ENCODE results near the gene GARIN5B. TPM values are rescaled to one million over a fixed set of nuclear protein-coding genes. Genes with fewer than 3 reads are reported as not detected.
"Not testable (repeated sequence)": the region's sequence is repeated elsewhere in the genome, so short reads cannot be mapped to it uniquely, and the experiment has no call there.

Gene GARIN5B
- total RNA-seq, 2 experiments from 2014 or later: not detected

- POLR2A ChIA-PET: interaction anchor here (0.7 to 2.0 kb wide), 20 partner anchors 9 to 891 kb away, joined by 3 to 38 read pairs (median 4); partner anchors contain the start of genes FIZ1, HSPBP1, ISOC2 and LENG8
- intact Hi-C loops (cut with micrococcal nuclease): loop anchor here (1.0 to 2.0 kb wide), 8 partner anchors 37 to 876 kb away; partner anchors contain the start of genes FIZ1, HSPBP1, ISOC2 and PPP6R1
- Mint-ChIP-seq H3K4me3 (peak overlapping the region; percentile 87), H3K27ac (peak overlapping the region; percentile 95), H3K36me3 (peaks cover 7% of the 10 kb centered on the region), H3K9me3 (no peaks in the 10 kb centered on the region), H3K4me1 (ENCODE audit: low read depth) (peaks cover 13% of the 10 kb centered on the region), H3K27me3 (peaks cover 6% of the 10 kb centered on the region)
- peak; percentile 46 for DNase-seq
- CTCF ChIA-PET: interaction anchor here (0.6 to 2.1 kb wide), 13 partner anchors 9 to 294 kb away, joined by 3 to 30 read pairs (median 4); partner anchors contain the start of genes TMEM238, UBE2S and ZNF784
Measured at GRCh38 chr19:55339889-55340783, 22.9 kb downstream of the GARIN5B start.

DNA sequence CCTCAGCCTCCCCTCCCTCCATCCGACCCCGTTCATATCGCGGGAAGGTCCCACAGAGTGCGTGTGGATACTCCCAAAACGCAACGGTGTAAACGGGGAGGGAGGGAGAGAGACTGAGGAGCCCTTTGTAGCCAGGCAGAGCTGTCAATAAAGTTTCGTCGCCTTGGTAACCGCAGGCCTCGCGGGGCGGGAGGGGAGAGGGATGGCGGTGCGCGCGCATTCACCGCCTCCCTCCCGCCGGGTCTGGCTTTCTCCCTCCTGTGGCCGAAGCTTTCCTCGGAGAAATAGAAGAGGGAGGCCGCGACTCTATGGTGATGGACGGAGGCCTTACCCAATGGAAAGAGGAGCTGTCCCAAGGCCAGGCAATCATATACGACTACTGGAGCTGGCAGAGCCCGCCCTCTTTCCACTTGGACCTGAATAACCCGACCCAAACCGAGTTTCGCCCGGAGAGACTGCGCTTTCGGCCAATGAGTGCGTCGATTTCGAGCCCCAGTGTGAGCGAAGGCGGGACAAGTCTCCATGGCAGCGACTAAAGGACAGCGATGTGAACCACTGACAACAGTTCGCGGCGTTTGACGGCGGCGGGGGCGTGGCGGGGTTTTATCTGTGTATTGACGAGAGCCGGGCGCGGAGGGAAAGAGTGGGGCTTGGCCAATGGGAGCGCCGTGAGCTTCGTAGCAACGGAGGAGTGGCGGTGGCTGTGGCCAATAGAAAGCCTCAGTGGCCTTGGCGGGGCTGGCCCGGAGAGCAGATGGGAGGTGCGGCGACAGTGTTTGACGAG is 23.8 kb downstream of the GARIN5B start, which contains the start of gene KMT5C:
Gene KMT5C (plus strand): TSS at position 772 of the 784 bp plus-strand sequence. CDS start 2,061 bp downstream, outside the sequence.
- H3K4me1 Mint-ChIP-seq (ENCODE audit: low read depth): peaks cover 13% of the 10 kb centered on the region
- H3K9me3 Mint-ChIP-seq: no peaks in the 10 kb centered on the region
- H3K4me3 Mint-ChIP-seq: peak within 1 kb of the TSS; percentile 87
- peak; percentile 100 for DNase-seq
- H3K27me3 Mint-ChIP-seq: peaks cover 6% of the 10 kb centered on the region
- H3K36me3 Mint-ChIP-seq: peaks cover 4% of the 10 kb centered on the region
- intact Hi-C loops (cut with micrococcal nuclease): loop anchor here (1.0 to 2.0 kb wide), 8 partner anchors 36 to 875 kb away; partner anchors contain the start of genes FIZ1, HSPBP1, ISOC2 and PPP6R1
- H3K27ac Mint-ChIP-seq: peak within 1 kb of the TSS; percentile 95
- ChIA-PET CTCF (interaction anchor here (0.6 to 2.1 kb wide), 14 partner anchors 10 to 294 kb away, joined by 3 to 30 read pairs (median 4); partner anchors contain the start of genes TMEM238, UBE2S and ZNF784), POLR2A (interaction anchor here (0.6 to 2.0 kb wide), 23 partner anchors 8 to 891 kb away, joined by 3 to 38 read pairs (median 3); partner anchors contain the start of genes FIZ1, HSPBP1, ISOC2 and LENG8)

GRCh38 chr19:55336101-55336500 is 27.0 kb downstream of the GARIN5B start:
- H3K9me3 Mint-ChIP-seq: no peaks in the 10 kb centered on the region
- H3K4me3 Mint-ChIP-seq: no peak overlapping the region
- intact Hi-C loops (cut with micrococcal nuclease): no loop called here
- H3K36me3 Mint-ChIP-seq: no peaks in the 10 kb centered on the region
- peaks cover 8% of the 10 kb centered on the region for H3K27me3 Mint-ChIP-seq
- DNase-seq: no peak
- CTCF ChIA-PET: interaction anchor here (0.6 kb wide), 1 partner anchor 101 kb away, joined by 3 read pairs; no protein-coding TSS in a partner anchor
- no peak overlapping the region for H3K27ac Mint-ChIP-seq
- POLR2A ChIA-PET: no interaction called here
- peaks cover 7% of the 10 kb centered on the region for H3K4me1 Mint-ChIP-seq (ENCODE audit: low read depth)

GRCh38 chr19:55333870-55334269 is 29.2 kb downstream of the GARIN5B start:
- no peak for DNase-seq
- Mint-ChIP-seq H3K4me3 (no peak overlapping the region), H3K9me3 (no peaks in the 10 kb centered on the region), H3K36me3 (no peaks in the 10 kb centered on the region), H3K27ac (no peak overlapping the region), H3K27me3 (peaks cover 11% of the 10 kb centered on the region), H3K4me1 (ENCODE audit: low read depth) (peaks cover 5% of the 10 kb centered on the region)
- ChIA-PET POLR2A (no interaction called here), CTCF (no interaction called here)
- intact Hi-C loops (cut with micrococcal nuclease): no loop called here

- H3K27me3 Mint-ChIP-seq; CTCF ChIA-PET; intact Hi-C loops (cut with micrococcal nuclease); DNase-seq; H3K4me1 Mint-ChIP-seq (ENCODE audit: low read depth); H3K9me3 Mint-ChIP-seq; H3K36me3 Mint-ChIP-seq; H3K27ac Mint-ChIP-seq; H3K4me3 Mint-ChIP-seq; POLR2A ChIA-PET: not testable (repeated sequence)
Measured at GRCh38 chr19:55329791-55330190, 33.3 kb downstream of the GARIN5B start.

DNA sequence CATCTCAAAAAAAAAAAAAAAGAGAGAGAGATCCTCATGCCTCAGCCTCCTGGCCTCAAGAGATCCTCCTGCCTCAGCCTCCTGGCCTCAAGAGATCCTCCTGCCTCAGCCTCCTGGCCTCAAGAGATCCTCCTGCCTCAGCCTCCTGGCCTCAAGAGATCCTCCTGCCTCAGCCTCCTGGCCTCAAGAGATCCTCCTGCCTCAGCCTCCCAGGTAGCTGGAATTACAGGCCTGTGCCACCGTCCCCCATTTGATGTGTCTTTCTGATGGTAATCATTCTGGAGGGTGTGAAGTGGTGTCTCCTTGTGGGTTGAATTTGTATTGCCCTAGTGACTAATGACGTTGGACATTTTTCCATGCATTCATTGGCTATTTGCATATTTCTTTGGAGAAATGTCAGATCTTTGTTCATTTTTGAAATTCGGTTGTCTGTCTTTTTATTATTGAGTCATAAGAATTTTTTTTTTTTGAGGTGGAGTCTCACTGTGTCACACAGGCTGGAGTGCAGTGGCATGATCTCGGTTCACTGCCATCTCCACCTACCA is 34.2 kb downstream of the GARIN5B start:
- H3K9me3 Mint-ChIP-seq; POLR2A ChIA-PET; H3K27me3 Mint-ChIP-seq; H3K4me3 Mint-ChIP-seq; intact Hi-C loops (cut with micrococcal nuclease); CTCF ChIA-PET; H3K36me3 Mint-ChIP-seq; DNase-seq; H3K27ac Mint-ChIP-seq; H3K4me1 Mint-ChIP-seq (ENCODE audit: low read depth): not testable (repeated sequence)

GRCh38 chr19:55325172-55325571 is 37.9 kb downstream of the GARIN5B start, which contains the start of gene TMEM150B:
TMEM150B (minus strand) TSS chr19:55325341; CDS start chr19:55321036, 4,305 bp downstream.
- intact Hi-C loops (cut with micrococcal nuclease): no loop called here
- no peak within 1 kb of the TSS for H3K27ac Mint-ChIP-seq
- ChIA-PET CTCF (interaction anchor here (1.8 kb wide), 1 partner anchor 23 kb away, joined by 4 read pairs; no protein-coding TSS in a partner anchor), POLR2A (no interaction called here)
- no peaks in the 10 kb centered on the region for H3K4me1 Mint-ChIP-seq (ENCODE audit: low read depth)
- DNase-seq: no peak
- H3K4me3 Mint-ChIP-seq: no peak within 1 kb of the TSS
- peaks cover 14% of the 10 kb centered on the region for H3K27me3 Mint-ChIP-seq
- no peaks in the 10 kb centered on the region for H3K9me3 Mint-ChIP-seq
- no peaks in the 10 kb centered on the region for H3K36me3 Mint-ChIP-seq

- Mint-ChIP-seq H3K27ac (no peak overlapping the region), H3K9me3 (no peaks in the 10 kb centered on the region)
- POLR2A ChIA-PET: no interaction called here
Measured at GRCh38 chr19:55324662-55325061, 38.4 kb downstream of the GARIN5B start.

DNA sequence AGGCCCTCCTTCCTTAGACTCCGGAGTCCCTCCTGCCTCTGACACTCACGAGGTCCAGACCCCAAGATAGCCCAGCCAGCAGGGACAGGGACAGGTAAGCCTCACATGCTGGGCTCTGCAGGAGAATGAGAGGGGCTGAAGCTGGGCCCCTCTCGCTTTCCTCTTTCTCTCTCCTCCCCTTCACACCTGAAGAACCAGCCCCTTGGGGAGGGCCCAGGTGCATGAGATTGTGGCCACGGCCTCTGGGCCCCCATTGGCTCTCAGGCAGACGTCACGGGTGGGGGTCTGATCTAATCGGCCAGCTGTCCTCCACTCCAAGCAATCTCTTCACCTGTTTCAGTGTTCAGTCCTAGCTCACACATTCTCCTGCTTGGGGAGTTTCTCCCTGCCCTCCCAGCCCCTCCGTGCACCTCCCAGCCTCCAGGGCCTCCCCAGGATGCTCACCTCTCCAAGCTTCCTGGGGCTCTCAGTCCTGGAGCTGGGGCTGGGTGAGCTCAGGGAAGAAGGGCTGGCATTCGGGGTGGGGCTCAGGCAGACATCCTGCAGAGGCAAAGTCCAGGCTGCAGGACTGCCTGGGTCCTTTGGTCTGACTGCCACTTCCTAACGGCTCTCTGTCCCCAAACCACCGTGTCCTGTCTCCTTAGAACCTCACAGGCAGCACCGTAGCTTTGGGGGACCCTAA is 40.7 kb downstream of the GARIN5B start:
- Mint-ChIP-seq H3K27me3 (peaks cover 9% of the 10 kb centered on the region), H3K4me3 (no peak overlapping the region), H3K36me3 (no peaks in the 10 kb centered on the region), H3K27ac (no peak overlapping the region), H3K4me1 (ENCODE audit: low read depth) (no peaks in the 10 kb centered on the region), H3K9me3 (no peaks in the 10 kb centered on the region)
- POLR2A ChIA-PET: interaction anchor here (1.0 kb wide), 1 partner anchor 26 kb away, joined by 3 read pairs; no protein-coding TSS in a partner anchor
- DNase-seq: no peak
- intact Hi-C loops (cut with micrococcal nuclease): no loop called here
- CTCF ChIA-PET: no interaction called here

More at GRCh38 chr19:55324662-55325061, 38.4 kb downstream of the GARIN5B start:
- no peaks in the 10 kb centered on the region for H3K36me3 Mint-ChIP-seq
- intact Hi-C loops (cut with micrococcal nuclease): no loop called here
- H3K4me1 Mint-ChIP-seq (ENCODE audit: low read depth): no peaks in the 10 kb centered on the region
- H3K4me3 Mint-ChIP-seq: no peak overlapping the region
- peaks cover 14% of the 10 kb centered on the region for H3K27me3 Mint-ChIP-seq
- DNase-seq: no peak
- CTCF ChIA-PET: interaction anchor here (1.8 kb wide), 1 partner anchor 23 kb away, joined by 4 read pairs; no protein-coding TSS in a partner anchor

GRCh38 chr19:55321466-55322137 is 41.5 kb downstream of the GARIN5B start:
- ChIA-PET POLR2A (no interaction called here), CTCF (interaction anchor here (2.7 kb wide), 1 partner anchor 20 kb away, joined by 13 read pairs; no protein-coding TSS in a partner anchor)
- no peak overlapping the region for H3K4me3 Mint-ChIP-seq
- H3K4me1 Mint-ChIP-seq (ENCODE audit: low read depth): no peaks in the 10 kb centered on the region
- DNase-seq: no peak
- H3K36me3 Mint-ChIP-seq: no peaks in the 10 kb centered on the region
- no peak overlapping the region for H3K27ac Mint-ChIP-seq
- peaks cover 9% of the 10 kb centered on the region for H3K27me3 Mint-ChIP-seq
- intact Hi-C loops (cut with micrococcal nuclease): no loop called here
- H3K9me3 Mint-ChIP-seq: no peaks in the 10 kb centered on the region

All from activated CD4-positive, alpha-beta memory T cell treated with anti-CD3 and anti-CD28 coated beads for 36 hours (primary cell).